ENCODE results near the gene PRKG1.

PRKG1 gene

GRCh38 chr10:51485668-51486067 lies 411.4 kb downstream of the PRKG1 start:
- H3K36me3 ChIP-seq (ENCODE audit: insufficient read depth, low read length): no peaks in the 10 kb centered on the region

GRCh38 chr10:51487576-51487975 lies 413.3 kb downstream of the PRKG1 start:
- no peak overlapping the region for H3K4me3 ChIP-seq (ENCODE audit: low read length, poor library complexity, severe bottlenecking)
- H3K36me3 ChIP-seq (ENCODE audit: insufficient read depth, low read length): no peaks in the 10 kb centered on the region
- no peaks in the 10 kb centered on the region for H3K4me1 ChIP-seq (ENCODE audit: insufficient read depth, low read length, poor library complexity, severe bottlenecking)
- no peaks in the 10 kb centered on the region for H4K20me1 ChIP-seq (ENCODE audit: insufficient read depth, low read length, poor library complexity, severe bottlenecking)
- H2AFZ ChIP-seq (ENCODE audit: low read length): no peak overlapping the region
- H3F3A ChIP-seq (ENCODE audit: low read depth): no peaks in the 10 kb centered on the region
- H3K79me2 ChIP-seq (ENCODE audit: insufficient read depth, low read length): no peaks in the 10 kb centered on the region
- TF ChIP-seq EZH2phosphoT487 (IDR thresholded peaks at IDR 0.05; ENCODE audit: borderline replicate concordance) (no peak), CTCF (conservative IDR thresholded peaks at IDR 0.05; ENCODE audit: low read length) (no peak)
- no peaks in the 10 kb centered on the region for H3K27me3 ChIP-seq (ENCODE audit: insufficient read depth, low read length, poor library complexity, severe bottlenecking)
- H3K9me3 ChIP-seq (ENCODE audit: insufficient read depth, low read depth, low read length): no peaks in the 10 kb centered on the region
- no peak overlapping the region for H3K4me2 ChIP-seq (ENCODE audit: low read depth, low read length, poor library complexity, severe bottlenecking)
- H3K9me2 ChIP-seq (replicated peaks; ENCODE audit: low read depth, low read length): no peaks in the 10 kb centered on the region
- H3K9ac ChIP-seq (ENCODE audit: low read depth, low read length, poor library complexity, severe bottlenecking): no peak overlapping the region

More at GRCh38 chr10:51485668-51486067, 411.4 kb downstream of the PRKG1 start:
- H3K4me3 ChIP-seq (ENCODE audit: low read length, poor library complexity, severe bottlenecking): no peak overlapping the region
- H3K79me2 ChIP-seq (ENCODE audit: insufficient read depth, low read length): no peaks in the 10 kb centered on the region
- no peaks in the 10 kb centered on the region for H3K9me3 ChIP-seq (ENCODE audit: insufficient read depth, low read depth, low read length)
- no peaks in the 10 kb centered on the region for H3K4me1 ChIP-seq (ENCODE audit: insufficient read depth, low read length, poor library complexity, severe bottlenecking)
- H3K27me3 ChIP-seq (ENCODE audit: insufficient read depth, low read length, poor library complexity, severe bottlenecking): no peaks in the 10 kb centered on the region
- no peaks in the 10 kb centered on the region for H4K20me1 ChIP-seq (ENCODE audit: insufficient read depth, low read length, poor library complexity, severe bottlenecking)
- no peak for TF ChIP-seq CTCF (conservative IDR thresholded peaks at IDR 0.05; ENCODE audit: low read length)
- TF ChIP-seq EZH2phosphoT487 (IDR thresholded peaks at IDR 0.05; ENCODE audit: borderline replicate concordance): no peak
- no peak overlapping the region for H3K4me2 ChIP-seq (ENCODE audit: low read depth, low read length, poor library complexity, severe bottlenecking)
- no peaks in the 10 kb centered on the region for H3F3A ChIP-seq (ENCODE audit: low read depth)
- H3K9ac ChIP-seq (ENCODE audit: low read depth, low read length, poor library complexity, severe bottlenecking): no peak overlapping the region
- H2AFZ ChIP-seq (ENCODE audit: low read length): no peak overlapping the region
- no peaks in the 10 kb centered on the region for H3K9me2 ChIP-seq (replicated peaks; ENCODE audit: low read depth, low read length)

GRCh38 chr10:51488766-51489408 lies 414.6 kb downstream of the PRKG1 start:
- Histone ChIP-seq H3K27me3 (ENCODE audit: insufficient read depth, low read length, poor library complexity, severe bottlenecking) (no peaks in the 10 kb centered on the region), H3K36me3 (ENCODE audit: insufficient read depth, low read length) (no peaks in the 10 kb centered on the region), H3K79me2 (ENCODE audit: insufficient read depth, low read length) (no peaks in the 10 kb centered on the region), H3K4me3 (ENCODE audit: low read length, poor library complexity, severe bottlenecking) (no peak overlapping the region), H2AFZ (ENCODE audit: low read length) (no peak overlapping the region), H3K9me3 (ENCODE audit: insufficient read depth, low read depth, low read length) (no peaks in the 10 kb centered on the region), H3F3A (ENCODE audit: low read depth) (no peaks in the 10 kb centered on the region), H3K4me1 (ENCODE audit: insufficient read depth, low read length, poor library complexity, severe bottlenecking) (no peaks in the 10 kb centered on the region), H3K4me2 (ENCODE audit: low read depth, low read length, poor library complexity, severe bottlenecking) (no peak overlapping the region), H3K9me2 (replicated peaks; ENCODE audit: low read depth, low read length) (no peaks in the 10 kb centered on the region), H4K20me1 (ENCODE audit: insufficient read depth, low read length, poor library complexity, severe bottlenecking) (no peaks in the 10 kb centered on the region), H3K9ac (ENCODE audit: low read depth, low read length, poor library complexity, severe bottlenecking) (no peak overlapping the region)
- TF ChIP-seq CTCF (conservative IDR thresholded peaks at IDR 0.05; ENCODE audit: low read length) (no peak), EZH2phosphoT487 (IDR thresholded peaks at IDR 0.05; ENCODE audit: borderline replicate concordance) (no peak)

Measured in Loucy (cell line).